ENCODE measurements around the gene PRKCE. TPM values are rescaled to one million over a fixed set of nuclear protein-coding genes. Genes with fewer than 3 reads are reported as not detected.
A peak's percentile ranks its signal among the peaks of the same experiment; 100 is the strongest.

PRKCE gene
- total and polyA plus RNA-seq, 2 of the 8 experiments (the other 6 are each of a cell fraction or from before 2014, with no cell fraction given), result 0.54 to 2.1 TPM

DNA sequence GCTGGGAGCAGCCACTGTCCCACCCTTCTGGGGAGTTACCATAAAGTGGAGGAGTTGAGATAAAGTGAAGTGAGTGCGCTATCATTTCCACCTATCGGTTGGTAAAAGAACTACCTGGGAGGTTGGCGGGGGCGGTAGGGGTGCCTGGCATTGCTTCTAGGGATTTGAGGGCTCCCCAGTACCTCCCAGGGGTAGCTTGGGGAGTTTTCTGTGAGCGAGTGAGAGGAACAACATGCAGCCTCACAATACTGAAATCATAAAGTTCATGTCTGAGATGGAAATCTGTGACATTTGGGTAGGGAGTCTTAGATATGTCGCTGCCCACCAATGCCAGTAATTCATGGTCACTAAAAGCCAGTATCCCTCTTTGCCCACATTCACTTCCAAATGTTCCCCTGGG lies 68.7 kb downstream of the PRKCE start:
- H2BK15ac ChIP-seq (ENCODE audit: low read length), result no peak overlapping the region
- ChIA-PET CTCF (ENCODE audit: partially characterized antibody) (interaction anchor here (0.7 to 2.9 kb wide), 7 partner anchors 10 to 73 kb away, joined by 3 to 18 read pairs (median 4); no protein-coding TSS in a partner anchor), POLR2A (ENCODE audit: partially characterized antibody) (interaction anchor here (1.3 kb wide), 1 partner anchor 11 kb away, joined by 3 read pairs; no protein-coding TSS in a partner anchor)
- no peak overlapping the region for H2AFZ ChIP-seq (ENCODE audit: low read length)
- no peaks in the 10 kb centered on the region for H4K20me1 ChIP-seq (replicated peaks in 1 of 2; ENCODE audit: control insufficient read depth in 1 of 2, insufficient read depth in 2 of 2, low read length in 2 of 2)
- no peaks in the 10 kb centered on the region for H3K9me3 ChIP-seq (ENCODE audit: insufficient read depth in 2 of 2, low read depth in 1 of 2, low read length in 1 of 2)
- H4K8ac ChIP-seq (ENCODE audit: extremely low read depth, insufficient read depth, low read length), result no peak overlapping the region
- DNase-seq (ENCODE audit: low read depth in 1 of 2, low spot score in 2 of 2) (no peak), FAIRE-seq (no peak)
- no peaks in the 10 kb centered on the region for H3K79me1 ChIP-seq (ENCODE audit: low read depth, low read length)
- no peak overlapping the region for H2BK120ac ChIP-seq (replicated peaks; ENCODE audit: low read depth, low read length)
- no peak overlapping the region for H2BK20ac ChIP-seq (ENCODE audit: low read length)
- no peak overlapping the region for H2AK5ac ChIP-seq (ENCODE audit: low read depth, low read length)
- no peak overlapping the region for H2BK5ac ChIP-seq (ENCODE audit: low read depth, low read length)
- H3K23me2 ChIP-seq (ENCODE audit: low read depth, low read length), result no peaks in the 10 kb centered on the region
- H4K5ac ChIP-seq (ENCODE audit: insufficient read length, low read depth, low read length), result no peak overlapping the region
- no peak overlapping the region for H3K4me2 ChIP-seq (ENCODE audit: insufficient read depth in 1 of 2, low read depth in 2 of 2, low read length in 2 of 2)
- no peak overlapping the region for H2BK12ac ChIP-seq (ENCODE audit: low read depth, low read length)
- no peaks in the 10 kb centered on the region for H3K79me2 ChIP-seq (ENCODE audit: control insufficient read depth in 1 of 2, insufficient read depth in 2 of 2, low read length in 2 of 2)
- no peak overlapping the region for H3K4ac ChIP-seq (replicated peaks; ENCODE audit: insufficient read length, low read depth, low read length)
- H3K14ac ChIP-seq (ENCODE audit: insufficient read length), result no peak overlapping the region
- no peak overlapping the region for H3K56ac ChIP-seq (replicated peaks; ENCODE audit: insufficient read length, low read depth, low read length)
- WGBS, 2 experiments (ENCODE audit: extremely low coverage in 1 of 2, insufficient coverage in 1 of 2, insufficient read length in 1 of 2, insufficient replicate concordance in 2 of 2, low coverage in 1 of 2, low lambda C conversion rate in 2 of 2, missing lambda C conversion rate in 1 of 2), result 89% methylated on average over 6 of the region's 6 CpGs; no CpG with 5 or more reads in 1 of the 2 experiments
- H3K18ac ChIP-seq (ENCODE audit: extremely low read depth, low read length), result no peak overlapping the region
- H3K9ac ChIP-seq (replicated peaks in 1 of 4; ENCODE audit: extremely low read depth in 1 of 4, low read depth in 3 of 4, low read length in 3 of 4), result no peak overlapping the region
- H3K4me1 ChIP-seq (replicated peaks in 1 of 4; ENCODE audit: control insufficient read depth in 3 of 4, insufficient read depth in 4 of 4, low read length in 3 of 4), result no peaks in the 10 kb centered on the region
- no peak overlapping the region for H3K27ac ChIP-seq (ENCODE audit: low read depth, low read length)
- H3K23ac ChIP-seq (ENCODE audit: insufficient read length), result no peak overlapping the region
- TF ChIP-seq, protein P1, sequence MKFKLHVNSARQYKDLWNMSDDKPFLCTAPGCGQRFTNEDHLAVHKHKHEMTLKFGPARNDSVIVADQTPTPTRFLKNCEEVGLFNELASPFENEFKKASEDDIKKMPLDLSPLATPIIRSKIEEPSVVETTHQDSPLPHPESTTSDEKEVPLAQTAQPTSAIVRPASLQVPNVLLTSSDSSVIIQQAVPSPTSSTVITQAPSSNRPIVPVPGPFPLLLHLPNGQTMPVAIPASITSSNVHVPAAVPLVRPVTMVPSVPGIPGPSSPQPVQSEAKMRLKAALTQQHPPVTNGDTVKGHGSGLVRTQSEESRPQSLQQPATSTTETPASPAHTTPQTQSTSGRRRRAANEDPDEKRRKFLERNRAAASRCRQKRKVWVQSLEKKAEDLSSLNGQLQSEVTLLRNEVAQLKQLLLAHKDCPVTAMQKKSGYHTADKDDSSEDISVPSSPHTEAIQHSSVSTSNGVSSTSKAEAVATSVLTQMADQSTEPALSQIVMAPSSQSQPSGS (IDR thresholded peaks at IDR 0.05; ENCODE audit: low read length), result no peak
- TF ChIP-seq RAD21 (IDR thresholded peaks at IDR 0.05 in 1 of 2, conservative IDR thresholded peaks at IDR 0.05 in 1 of 2; ENCODE audit: low read depth in 2 of 2, low read length in 2 of 2), result peak in 1 of 2 experiments; percentile 9; a peak in 1 of 4 replicates
- no peaks in the 10 kb centered on the region for H3K36me3 ChIP-seq (ENCODE audit: control insufficient read depth in 2 of 4, insufficient read depth in 4 of 4, low read length in 3 of 4)
- no peak overlapping the region for H3K4me3 ChIP-seq (ENCODE audit: extremely low read depth in 1 of 4, insufficient read depth in 2 of 4, low read depth in 3 of 4, low read length in 4 of 4)
- H4K91ac ChIP-seq (replicated peaks; ENCODE audit: insufficient read length, low read length), result no peak overlapping the region
- no peaks in the 10 kb centered on the region for H3K27me3 ChIP-seq (replicated peaks in 1 of 4; ENCODE audit: control insufficient read depth in 3 of 4, extremely low read depth in 1 of 4, insufficient read depth in 3 of 4, low read length in 3 of 4)
